ENCODE measurements around the gene STX8. TPM values are rescaled to one million over a fixed set of nuclear protein-coding genes. Genes with fewer than 3 reads are reported as not detected.
A peak's percentile ranks its signal among the peaks of the same experiment; 100 is the strongest.

Gene STX8
- total and polyA plus RNA-seq, 12 donors, result 53.3 to 80.1 (median 63.9) TPM

- ATAC-seq, result no peak
- 90 to 94% methylated on average over 4 of the region's 4 CpGs for WGBS, 2 donors
Observed at GRCh38 chr17:9553596-9553995, 22.0 kb downstream of the STX8 start.

DNA sequence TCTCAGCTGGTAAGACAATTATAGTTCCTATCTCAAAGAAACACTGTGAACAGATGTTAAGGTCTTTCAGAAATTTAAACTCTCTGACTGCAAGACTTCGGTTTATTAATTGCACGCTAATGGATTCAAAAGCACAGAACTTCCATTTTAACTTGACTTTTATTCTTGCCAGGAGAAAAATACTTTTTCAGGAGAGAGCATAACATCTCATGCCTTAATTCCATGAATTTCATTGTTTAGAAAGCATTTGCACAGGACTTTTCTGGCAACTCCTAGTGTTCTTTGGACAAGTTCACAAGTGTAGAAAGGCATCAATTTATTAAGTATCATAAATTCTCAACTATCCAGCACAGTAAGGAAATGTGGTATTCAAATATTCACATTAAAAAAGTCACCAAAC lies 22.4 kb downstream of the STX8 start:
- Histone ChIP-seq H3K9me3 (no peaks in the 10 kb centered on the region), H3K27ac (no peak overlapping the region), H3K36me3 (peaks cover 0 to 67% (median 0%) of the 10 kb centered on the region in 9 donors), H3K4me3 (no peak overlapping the region), H3K27me3 (no peaks in the 10 kb centered on the region), H3K4me1 (peaks cover 0 to 3% (median 0%) of the 10 kb centered on the region in 9 donors)
- ATAC-seq (no peak), DNase-seq (no peak)
- intact Hi-C loops (cut with DNase I), result no loop called here
- TF ChIP-seq, protein P1, sequence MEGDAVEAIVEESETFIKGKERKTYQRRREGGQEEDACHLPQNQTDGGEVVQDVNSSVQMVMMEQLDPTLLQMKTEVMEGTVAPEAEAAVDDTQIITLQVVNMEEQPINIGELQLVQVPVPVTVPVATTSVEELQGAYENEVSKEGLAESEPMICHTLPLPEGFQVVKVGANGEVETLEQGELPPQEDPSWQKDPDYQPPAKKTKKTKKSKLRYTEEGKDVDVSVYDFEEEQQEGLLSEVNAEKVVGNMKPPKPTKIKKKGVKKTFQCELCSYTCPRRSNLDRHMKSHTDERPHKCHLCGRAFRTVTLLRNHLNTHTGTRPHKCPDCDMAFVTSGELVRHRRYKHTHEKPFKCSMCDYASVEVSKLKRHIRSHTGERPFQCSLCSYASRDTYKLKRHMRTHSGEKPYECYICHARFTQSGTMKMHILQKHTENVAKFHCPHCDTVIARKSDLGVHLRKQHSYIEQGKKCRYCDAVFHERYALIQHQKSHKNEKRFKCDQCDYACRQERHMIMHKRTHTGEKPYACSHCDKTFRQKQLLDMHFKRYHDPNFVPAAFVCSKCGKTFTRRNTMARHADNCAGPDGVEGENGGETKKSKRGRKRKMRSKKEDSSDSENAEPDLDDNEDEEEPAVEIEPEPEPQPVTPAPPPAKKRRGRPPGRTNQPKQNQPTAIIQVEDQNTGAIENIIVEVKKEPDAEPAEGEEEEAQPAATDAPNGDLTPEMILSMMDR (IDR thresholded peaks at IDR 0.05), result no peak
- 85 to 94% methylated on average over 2 of the region's 2 CpGs for WGBS, 2 donors

More at GRCh38 chr17:9553596-9553995, 22.0 kb downstream of the STX8 start:
- intact Hi-C loops (cut with DNase I), result no loop called here
- Histone ChIP-seq H3K4me3 (no peak overlapping the region), H3K27me3 (no peaks in the 10 kb centered on the region), H3K4me1 (peaks cover 0 to 3% (median 0%) of the 10 kb centered on the region in 9 donors), H3K27ac (no peak overlapping the region), H3K9me3 (no peaks in the 10 kb centered on the region), H3K36me3 (peaks cover 0 to 67% (median 0%) of the 10 kb centered on the region in 9 donors)
- TF ChIP-seq, protein P1 (IDR thresholded peaks at IDR 0.05), result no peak
- no peak for DNase-seq

GRCh38 chr17:9549215-9549614 lies 26.4 kb downstream of the STX8 start:
- DNase-seq (no peak), ATAC-seq (no peak)
- Histone ChIP-seq H3K9me3 (no peaks in the 10 kb centered on the region), H3K27me3 (no peaks in the 10 kb centered on the region), H3K27ac (no peak overlapping the region), H3K4me1 (no peaks in the 10 kb centered on the region), H3K4me3 (no peak overlapping the region), H3K36me3 (peaks cover 0 to 44% (median 0%) of the 10 kb centered on the region in 9 donors)
- TF ChIP-seq, protein P1 (IDR thresholded peaks at IDR 0.05), result no peak
- WGBS, 2 donors, result 93 to 98% methylated on average over 2 of the region's 2 CpGs
- intact Hi-C loops (cut with DNase I), result no loop called here

DNA sequence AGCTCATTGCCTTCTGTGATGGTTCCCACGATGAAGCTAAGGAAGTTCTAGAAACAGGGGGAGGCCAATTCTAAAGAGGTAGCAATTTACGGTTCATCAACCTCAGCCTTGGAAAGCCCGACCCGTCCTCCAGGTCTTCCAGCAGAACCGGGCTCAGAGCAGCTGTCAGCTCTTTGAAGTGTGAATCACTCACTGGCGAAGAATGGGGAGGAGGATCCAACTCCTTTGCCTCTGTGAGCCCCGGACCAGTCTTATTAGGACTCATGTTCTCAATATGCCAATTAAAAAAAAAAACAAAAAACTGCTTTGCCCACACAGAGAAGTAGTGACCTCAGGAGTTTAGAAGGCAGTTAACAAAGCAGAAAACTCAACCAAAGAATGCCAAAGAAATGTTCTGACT lies 31.4 kb downstream of the STX8 start:
- intact Hi-C loops (cut with DNase I), result no loop called here
- Histone ChIP-seq H3K4me3 (no peak overlapping the region), H3K4me1 (no peaks in the 10 kb centered on the region), H3K27ac (no peak overlapping the region), H3K36me3 (peaks cover 0 to 26% (median 0%) of the 10 kb centered on the region in 9 donors), H3K27me3 (no peaks in the 10 kb centered on the region), H3K9me3 (no peaks in the 10 kb centered on the region)
- no peak for DNase-seq
- TF ChIP-seq, protein P1 (IDR thresholded peaks at IDR 0.05), result no peak
- ATAC-seq, result peak in 4 of 8 donors; percentile 38 to 74 (median 60)
- WGBS, 2 donors, result 69% methylated on average over 7 of the region's 7 CpGs
